ENCODE measurements around the gene MEMO1.
"Not testable (repeated sequence)": the region's sequence is repeated elsewhere in the genome, so short reads cannot be mapped to it uniquely, and the experiment has no call there.

MEMO1 gene

GRCh38 chr2:31997653-31998052, 13.2 kb downstream of the MEMO1 start:
- peak; percentile 23 for DNase-seq

- no peak for DNase-seq
Measured at GRCh38 chr2:31996571-31997150, 14.1 kb downstream of the MEMO1 start.

GRCh38 chr2:31992934-31993333, 17.9 kb downstream of the MEMO1 start:
- DNase-seq = no peak

DNA sequence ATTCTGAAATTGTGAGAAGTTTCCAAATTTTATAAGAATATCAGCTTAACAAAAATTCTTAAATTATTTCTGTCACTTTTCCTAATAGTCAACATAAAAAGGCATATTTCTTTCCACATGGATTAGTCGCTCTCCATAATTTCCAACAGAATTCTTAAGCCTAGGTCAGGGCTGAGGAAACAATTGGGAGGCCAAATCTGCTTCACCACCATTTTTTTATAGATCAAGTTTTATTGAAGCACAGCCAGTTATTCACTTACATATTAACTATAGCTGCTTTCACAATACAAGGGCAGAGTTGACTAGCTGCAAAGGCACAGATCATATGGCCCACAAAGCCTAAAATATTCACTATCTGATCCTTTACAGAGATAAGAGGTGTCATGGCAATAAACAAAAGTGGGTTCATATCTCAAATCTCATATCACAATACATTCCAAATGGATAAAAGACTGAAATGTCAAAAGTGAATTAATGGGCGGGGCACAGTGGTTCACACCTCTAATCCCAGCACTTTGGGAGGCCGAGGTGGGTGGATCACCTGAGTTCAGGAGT, 18.7 kb downstream of the MEMO1 start:
- DNase-seq = no peak

GRCh38 chr2:31989946-31990345, 20.9 kb downstream of the MEMO1 start:
- no peak for DNase-seq

- DNase-seq = peak; percentile 82
Measured at GRCh38 chr2:31987454-31988220, 23.2 kb downstream of the MEMO1 start.

DNA sequence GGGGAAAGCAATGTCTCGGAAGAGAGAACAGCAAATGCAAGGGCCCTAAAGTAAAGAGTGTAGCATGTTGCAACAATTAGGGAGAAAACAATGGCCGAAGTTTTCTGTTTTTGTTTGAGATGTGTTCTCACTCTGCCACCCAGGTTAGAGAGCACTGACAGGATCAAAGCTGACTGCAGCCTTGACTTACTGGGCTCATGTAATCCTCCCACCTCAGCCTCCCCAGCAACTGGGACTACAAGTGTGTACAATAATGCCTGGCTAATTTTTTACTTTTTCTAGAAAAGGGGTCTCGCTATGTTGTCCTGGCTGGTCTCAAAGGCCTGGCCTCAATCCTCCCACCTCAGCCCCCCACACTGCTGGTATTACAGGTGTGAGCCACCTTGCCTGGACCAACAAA, 23.9 kb downstream of the MEMO1 start:
- no peak for DNase-seq

GRCh38 chr2:31983762-31984467, 26.9 kb downstream of the MEMO1 start:
- no peak for DNase-seq

DNA sequence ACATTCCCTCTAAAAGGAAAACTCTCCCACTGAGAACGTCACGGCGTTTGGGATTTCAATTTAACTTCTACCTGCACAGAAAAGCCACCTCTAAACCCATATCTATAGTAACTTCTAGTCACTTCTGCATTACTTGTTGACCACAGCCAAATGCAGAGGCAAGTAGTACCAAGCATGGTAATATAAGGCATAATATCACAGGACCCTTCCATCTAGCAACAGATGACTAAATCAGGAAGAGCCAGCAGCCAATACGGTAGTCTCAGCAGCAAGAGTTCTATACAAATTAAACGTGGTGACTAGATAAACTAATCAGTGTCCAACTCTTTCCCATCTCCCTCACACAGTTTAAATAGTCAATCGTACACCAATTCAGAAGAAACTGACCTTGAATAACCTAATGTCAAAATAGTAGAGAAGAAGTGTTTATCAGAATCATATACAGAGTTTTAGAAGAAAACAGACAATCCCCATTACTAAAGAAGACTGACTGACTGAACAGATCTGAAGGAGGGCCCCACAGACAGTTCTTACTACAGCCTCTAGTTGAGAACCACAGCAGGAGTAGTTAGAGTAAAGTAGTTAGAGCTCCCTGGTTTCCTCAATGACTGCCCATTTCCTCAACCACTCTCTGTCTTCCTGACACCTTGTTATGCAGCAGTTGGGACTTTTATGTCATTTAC, 30.0 kb downstream of the MEMO1 start:
- peak; percentile 22 for DNase-seq

- DNase-seq = no peak
Measured at GRCh38 chr2:31979956-31980355, 30.9 kb downstream of the MEMO1 start.

- no peak for DNase-seq
Measured at GRCh38 chr2:31979018-31979417, 31.8 kb downstream of the MEMO1 start.

DNA sequence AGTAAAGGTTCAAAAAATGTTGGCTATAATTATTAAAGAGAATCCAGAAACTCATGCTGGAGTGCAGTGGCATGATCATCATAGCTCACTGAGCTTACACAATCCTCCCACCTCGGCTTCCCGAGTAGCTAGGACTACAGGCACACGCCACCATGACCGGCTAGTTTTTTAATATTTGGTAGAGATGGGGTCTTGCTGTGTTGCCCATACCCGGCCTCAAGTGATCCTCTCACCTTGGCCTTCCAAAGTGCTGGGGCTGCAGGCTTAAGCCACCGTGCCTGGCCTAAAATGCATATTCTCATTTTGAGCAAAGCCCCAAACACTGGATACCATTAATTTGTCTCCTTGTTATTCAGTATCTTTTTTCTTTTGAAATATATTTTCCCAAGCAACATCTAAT, 32.4 kb downstream of the MEMO1 start:
- DNase-seq = no peak

DNA sequence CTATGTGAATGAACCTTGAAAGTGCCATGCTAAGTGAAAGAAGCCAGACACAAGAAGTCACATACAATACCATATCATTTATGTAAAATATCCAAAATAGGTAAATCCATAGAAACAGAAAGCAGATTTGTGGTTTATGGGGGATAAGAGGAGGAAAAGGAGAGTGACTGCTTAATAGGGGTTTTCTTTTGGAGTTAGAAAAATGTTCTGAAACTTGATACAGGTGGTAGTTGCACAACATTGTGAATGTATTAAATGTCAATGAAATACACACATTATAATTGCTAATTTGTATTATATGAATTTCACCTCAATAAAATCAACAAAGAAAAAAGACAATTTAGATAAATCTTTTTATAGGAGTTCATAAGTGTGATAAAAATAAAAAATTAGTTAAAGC, 37.1 kb downstream of the MEMO1 start:
- DNase-seq = no peak

- no peak for DNase-seq
Measured at GRCh38 chr2:31972059-31972458, 38.7 kb downstream of the MEMO1 start.

- DNase-seq = no peak
Measured at GRCh38 chr2:31969178-31969577, 41.6 kb downstream of the MEMO1 start.

- no peak for DNase-seq
Measured at GRCh38 chr2:31967790-31968189, 43.0 kb downstream of the MEMO1 start.

GRCh38 chr2:31966402-31966801, 44.4 kb downstream of the MEMO1 start:
- not testable (repeated sequence) for DNase-seq

- no peak for DNase-seq
Measured at GRCh38 chr2:31965094-31965493, 45.7 kb downstream of the MEMO1 start.

DNA sequence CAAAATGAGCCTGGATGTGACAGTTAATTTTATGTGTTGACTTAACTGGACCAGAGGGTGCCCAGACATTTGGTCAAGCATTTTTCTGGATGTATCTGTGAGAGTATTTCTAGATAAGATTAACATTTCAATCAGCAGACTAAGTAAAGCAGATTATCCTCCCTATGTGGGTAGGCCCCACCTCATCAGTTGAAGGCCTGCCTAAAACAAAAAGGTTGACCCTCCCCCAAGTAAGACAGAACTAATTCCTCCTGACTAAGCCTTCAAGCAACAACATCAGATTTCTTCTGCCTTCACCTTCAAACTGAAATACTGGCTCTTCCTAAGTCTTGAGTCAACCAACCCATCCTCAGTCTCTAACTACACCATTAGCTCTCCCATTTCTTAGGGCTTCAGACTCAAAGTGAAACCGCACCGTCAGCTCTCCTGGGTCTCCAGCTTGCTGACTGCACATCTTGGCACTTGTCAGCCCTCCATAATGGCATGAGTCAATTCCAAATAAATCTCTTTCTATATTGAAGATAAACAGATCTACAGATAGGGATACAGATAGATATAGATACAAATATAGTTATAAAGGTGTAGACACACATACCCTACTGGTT, 47.9 kb downstream of the MEMO1 start:
- no peak for DNase-seq

DNA sequence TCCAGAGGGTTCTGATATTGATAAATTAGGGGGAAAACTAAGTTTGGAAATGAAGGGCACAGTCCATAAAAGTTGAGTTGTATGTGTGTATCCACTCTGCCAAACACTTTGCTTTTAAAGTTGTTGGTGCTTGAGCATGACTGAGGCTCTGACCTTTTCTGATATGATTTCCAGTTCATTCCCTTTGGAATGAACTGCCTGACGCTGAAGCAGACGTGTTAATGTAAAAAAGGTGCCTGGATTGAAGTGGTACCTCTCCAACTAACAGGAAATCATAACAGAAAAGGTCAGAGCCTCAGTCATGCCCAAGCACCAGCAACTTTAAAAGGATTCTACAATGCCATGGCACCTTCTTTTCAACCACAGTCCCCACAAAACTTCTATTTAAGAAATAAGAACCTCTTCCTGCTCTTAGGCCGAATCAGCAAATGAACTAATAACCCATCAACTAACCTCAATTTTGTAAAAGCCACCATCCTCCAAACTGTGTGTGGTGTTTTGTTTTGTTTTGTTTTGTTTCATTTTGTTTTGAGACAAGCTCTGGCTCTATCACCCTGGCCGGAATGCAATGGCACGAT, 52.6 kb downstream of the MEMO1 start:
- no peak for DNase-seq

- no peak for DNase-seq
Measured at GRCh38 chr2:31957354-31958139, 53.3 kb downstream of the MEMO1 start.
